ENCODE results near the gene ENPP6.

The ENPP6 gene

DNA sequence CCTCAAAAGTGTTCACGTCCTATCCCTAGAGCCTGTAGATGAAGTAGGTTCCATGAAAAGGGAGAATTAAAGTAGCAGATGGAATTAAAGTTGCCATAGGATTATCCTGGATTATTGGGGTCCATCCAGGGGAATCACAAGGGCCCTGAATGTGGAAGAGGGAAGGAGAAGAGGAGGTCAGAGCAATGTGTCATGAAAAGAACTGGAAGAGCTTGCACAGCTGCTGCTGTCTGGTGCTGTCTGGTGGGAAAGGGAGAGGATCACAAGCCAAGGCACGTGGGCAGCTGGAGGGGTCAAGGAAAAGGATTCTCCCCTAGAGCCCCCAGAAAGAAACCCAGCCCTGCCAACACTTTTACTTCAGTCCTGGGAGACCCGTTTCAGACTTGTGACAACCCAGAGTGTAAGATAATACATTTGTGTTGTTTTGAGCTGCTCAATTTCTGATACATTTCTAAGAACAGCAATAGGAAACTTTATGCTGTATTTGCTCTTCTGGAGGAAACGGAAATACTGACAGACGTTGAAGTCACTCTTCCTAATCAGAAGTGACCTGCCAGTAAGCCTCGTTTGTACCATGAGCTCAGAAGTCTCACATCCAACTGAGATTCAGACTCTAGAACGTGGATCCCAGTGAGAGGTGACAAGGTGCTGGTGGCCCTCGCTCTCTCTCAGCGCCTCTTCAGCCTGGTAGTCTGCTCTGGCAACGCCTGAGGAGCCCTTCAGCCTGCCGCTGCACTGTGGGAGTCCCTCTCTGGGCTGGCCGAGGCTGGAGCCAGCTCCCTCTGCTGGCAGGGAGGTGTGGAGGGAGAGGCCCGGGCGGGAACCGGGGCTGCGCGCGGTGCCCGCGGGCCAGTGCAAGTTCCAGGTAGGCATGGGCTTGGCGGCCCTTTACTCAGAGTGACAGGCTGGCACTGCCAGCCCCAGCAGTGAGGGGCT, 34.7 kb upstream of the ENPP6 start:
- H3K79me2 ChIP-seq (ENCODE audit: insufficient read depth, low read length) = no peaks in the 10 kb centered on the region
- no peak overlapping the region for H3K4me2 ChIP-seq (ENCODE audit: low read length)
- no peak overlapping the region for H3K9ac ChIP-seq (ENCODE audit: low read length)
- H2AFZ ChIP-seq (ENCODE audit: low read length) = no peak overlapping the region
- no peaks in the 10 kb centered on the region for H3K9me2 ChIP-seq (ENCODE audit: low read depth, low read length)
- no peaks in the 10 kb centered on the region for H3F3A ChIP-seq (ENCODE audit: insufficient read depth, low read length)
- H4K20me1 ChIP-seq (ENCODE audit: insufficient read depth, low read length) = no peaks in the 10 kb centered on the region
- H3K4me3 ChIP-seq (ENCODE audit: low read depth, low read length, poor library complexity, severe bottlenecking) = no peak overlapping the region
- H3K36me3 ChIP-seq (ENCODE audit: insufficient read depth, low read length) = no peaks in the 10 kb centered on the region
- no peaks in the 10 kb centered on the region for H3K4me1 ChIP-seq (ENCODE audit: insufficient read depth, low read length, severe bottlenecking)
- no peaks in the 10 kb centered on the region for H3K9me3 ChIP-seq (ENCODE audit: low read length)
- TF ChIP-seq, protein P1, sequence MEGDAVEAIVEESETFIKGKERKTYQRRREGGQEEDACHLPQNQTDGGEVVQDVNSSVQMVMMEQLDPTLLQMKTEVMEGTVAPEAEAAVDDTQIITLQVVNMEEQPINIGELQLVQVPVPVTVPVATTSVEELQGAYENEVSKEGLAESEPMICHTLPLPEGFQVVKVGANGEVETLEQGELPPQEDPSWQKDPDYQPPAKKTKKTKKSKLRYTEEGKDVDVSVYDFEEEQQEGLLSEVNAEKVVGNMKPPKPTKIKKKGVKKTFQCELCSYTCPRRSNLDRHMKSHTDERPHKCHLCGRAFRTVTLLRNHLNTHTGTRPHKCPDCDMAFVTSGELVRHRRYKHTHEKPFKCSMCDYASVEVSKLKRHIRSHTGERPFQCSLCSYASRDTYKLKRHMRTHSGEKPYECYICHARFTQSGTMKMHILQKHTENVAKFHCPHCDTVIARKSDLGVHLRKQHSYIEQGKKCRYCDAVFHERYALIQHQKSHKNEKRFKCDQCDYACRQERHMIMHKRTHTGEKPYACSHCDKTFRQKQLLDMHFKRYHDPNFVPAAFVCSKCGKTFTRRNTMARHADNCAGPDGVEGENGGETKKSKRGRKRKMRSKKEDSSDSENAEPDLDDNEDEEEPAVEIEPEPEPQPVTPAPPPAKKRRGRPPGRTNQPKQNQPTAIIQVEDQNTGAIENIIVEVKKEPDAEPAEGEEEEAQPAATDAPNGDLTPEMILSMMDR (IDR thresholded peaks at IDR 0.05; ENCODE audit: low read length) = no peak
- TF ChIP-seq EZH2 (IDR thresholded peaks at IDR 0.05; ENCODE audit: borderline replicate concordance, low read length) = no peak
- no peaks in the 10 kb centered on the region for H3K27me3 ChIP-seq (ENCODE audit: insufficient read depth, low read length)
- no peak overlapping the region for H3K27ac ChIP-seq (ENCODE audit: low read depth, low read length, poor library complexity, severe bottlenecking)

DNA sequence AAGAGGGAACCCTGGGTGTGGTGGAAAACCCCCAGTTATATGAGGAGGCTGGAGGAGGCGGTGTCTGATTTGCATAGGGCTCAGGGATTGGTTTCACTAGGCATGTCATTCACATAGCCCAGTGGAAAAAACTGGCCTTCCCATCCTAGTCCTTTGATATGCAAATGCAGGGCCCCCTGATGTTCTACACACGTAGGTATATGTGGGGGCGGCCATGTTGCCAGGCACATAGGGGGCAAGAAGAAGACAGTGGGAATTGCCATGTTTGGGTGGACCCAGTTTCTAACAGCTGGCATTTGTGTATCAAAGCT, 34.0 kb upstream of the ENPP6 start:
- Histone ChIP-seq H3K4me1 (ENCODE audit: insufficient read depth, low read length, severe bottlenecking) (no peaks in the 10 kb centered on the region), H3K9me2 (ENCODE audit: low read depth, low read length) (no peaks in the 10 kb centered on the region), H3F3A (ENCODE audit: insufficient read depth, low read length) (no peaks in the 10 kb centered on the region), H3K36me3 (ENCODE audit: insufficient read depth, low read length) (no peaks in the 10 kb centered on the region), H3K27ac (ENCODE audit: low read depth, low read length, poor library complexity, severe bottlenecking) (no peak overlapping the region), H4K20me1 (ENCODE audit: insufficient read depth, low read length) (no peaks in the 10 kb centered on the region), H3K27me3 (ENCODE audit: insufficient read depth, low read length) (no peaks in the 10 kb centered on the region), H3K4me2 (ENCODE audit: low read length) (no peak overlapping the region), H3K79me2 (ENCODE audit: insufficient read depth, low read length) (no peaks in the 10 kb centered on the region), H2AFZ (ENCODE audit: low read length) (no peak overlapping the region), H3K9ac (ENCODE audit: low read length) (no peak overlapping the region), H3K9me3 (ENCODE audit: low read length) (no peaks in the 10 kb centered on the region), H3K4me3 (ENCODE audit: low read depth, low read length, poor library complexity, severe bottlenecking) (no peak overlapping the region)
- TF ChIP-seq, protein P1 (IDR thresholded peaks at IDR 0.05; ENCODE audit: low read length) = no peak
- no peak for TF ChIP-seq EZH2 (IDR thresholded peaks at IDR 0.05; ENCODE audit: borderline replicate concordance, low read length)

DNA sequence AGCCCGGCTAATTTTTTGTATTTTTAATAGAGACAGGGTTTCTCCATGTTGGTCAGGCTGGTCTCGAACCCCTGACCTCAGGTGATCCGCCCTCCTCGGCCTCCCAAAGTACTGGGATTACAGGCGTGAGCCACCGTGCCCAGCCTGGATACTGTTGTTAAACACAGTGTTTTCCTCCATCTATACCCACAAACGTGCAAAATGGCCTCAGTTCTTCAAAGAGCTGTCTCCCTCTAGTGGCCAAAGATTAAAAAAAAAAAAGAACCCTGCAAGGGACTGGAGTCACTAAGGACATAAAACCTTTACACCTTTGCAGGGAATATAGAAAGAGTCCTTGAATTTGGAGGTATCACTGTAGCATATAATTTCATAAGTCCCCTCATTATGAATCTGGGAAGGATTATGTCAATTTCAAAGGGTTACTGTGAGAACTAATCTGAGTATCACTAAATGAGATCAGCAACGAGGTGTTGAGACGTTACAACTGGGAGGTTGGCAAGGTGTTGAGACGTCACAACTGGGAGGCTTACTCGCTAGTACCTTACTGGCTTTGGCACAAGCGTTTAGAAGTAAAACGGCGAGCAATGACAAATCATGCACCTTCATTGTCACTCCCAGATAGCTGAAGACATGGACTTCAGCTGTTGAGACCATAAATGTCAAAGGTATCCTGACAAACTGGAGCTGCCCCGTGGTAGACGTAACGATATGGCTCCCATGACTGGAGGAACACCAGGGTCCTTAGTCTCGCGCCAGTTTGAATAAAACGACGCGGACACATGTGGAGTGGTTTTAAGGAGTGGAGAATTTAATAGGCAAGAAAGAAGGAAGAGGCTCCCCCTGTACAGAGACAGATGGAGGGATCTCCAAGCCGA, 33.4 kb upstream of the ENPP6 start:
- no peaks in the 10 kb centered on the region for H3K36me3 ChIP-seq (ENCODE audit: insufficient read depth, low read length)
- no peak overlapping the region for H2AFZ ChIP-seq (ENCODE audit: low read length)
- no peaks in the 10 kb centered on the region for H3K4me1 ChIP-seq (ENCODE audit: insufficient read depth, low read length, severe bottlenecking)
- TF ChIP-seq EZH2 (IDR thresholded peaks at IDR 0.05; ENCODE audit: borderline replicate concordance, low read length) = no peak
- TF ChIP-seq, protein P1 (IDR thresholded peaks at IDR 0.05; ENCODE audit: low read length) = peak; percentile 70
- no peak overlapping the region for H3K27ac ChIP-seq (ENCODE audit: low read depth, low read length, poor library complexity, severe bottlenecking)
- no peaks in the 10 kb centered on the region for H3K9me2 ChIP-seq (ENCODE audit: low read depth, low read length)
- no peaks in the 10 kb centered on the region for H3K27me3 ChIP-seq (ENCODE audit: insufficient read depth, low read length)
- no peaks in the 10 kb centered on the region for H3F3A ChIP-seq (ENCODE audit: insufficient read depth, low read length)
- H4K20me1 ChIP-seq (ENCODE audit: insufficient read depth, low read length) = no peaks in the 10 kb centered on the region
- H3K79me2 ChIP-seq (ENCODE audit: insufficient read depth, low read length) = no peaks in the 10 kb centered on the region
- no peak overlapping the region; the same call in 1 of the 2 replicates for H3K4me2 ChIP-seq (ENCODE audit: low read length)
- H3K9me3 ChIP-seq (ENCODE audit: low read length) = no peaks in the 10 kb centered on the region
- H3K4me3 ChIP-seq (ENCODE audit: low read depth, low read length, poor library complexity, severe bottlenecking) = no peak overlapping the region
- H3K9ac ChIP-seq (ENCODE audit: low read length) = no peak overlapping the region
